Muscle layer of duodenum (tissue), 2 donors: ENCODE results near the gene CPA5.

Source experiments
- H3K27ac ChIP-seq: one replicate; pipeline ENCODE4 v1.7.0; 2013; ENCODE audit warnings: mild to moderate bottlenecking, low read length
- H3K27me3 ChIP-seq: one replicate; pipeline ENCODE4 v1.7.0; 2013; ENCODE audit warnings: low read depth, mild to moderate bottlenecking, control low read depth, low read length
- H3K36me3 ChIP-seq, 2 donors: one replicate each; pipeline ENCODE4 v1.7.0; 2013; ENCODE audit warnings: low read length in 2 of 2, control low read depth in 1 of 2, mild to moderate bottlenecking in 1 of 2; ENCODE audit not compliant: insufficient read depth in 2 of 2, control insufficient read depth in 1 of 2
- H3K4me1 ChIP-seq, 2 donors: one replicate each; pipeline ENCODE4 v1.7.0; 2013; ENCODE audit warnings: low read length in 2 of 2, mild to moderate bottlenecking in 2 of 2, control low read depth in 1 of 2, moderate library complexity in 1 of 2; ENCODE audit not compliant: insufficient read depth in 2 of 2, control insufficient read depth in 1 of 2
- H3K4me3 ChIP-seq, 2 donors: one replicate each; pipeline ENCODE4 v1.7.0; 2013; ENCODE audit warnings: low read length in 2 of 2, low read depth in 1 of 2, mild to moderate bottlenecking in 1 of 2
- H3K9me3 ChIP-seq, 2 donors: one replicate each; pipeline ENCODE4 v1.7.0; 2013; ENCODE audit warnings: low read length in 2 of 2, control low read depth in 1 of 2, mild to moderate bottlenecking in 1 of 2; ENCODE audit not compliant: control insufficient read depth in 1 of 2
- donor health status: healthy.

CPA5 gene

DNA sequence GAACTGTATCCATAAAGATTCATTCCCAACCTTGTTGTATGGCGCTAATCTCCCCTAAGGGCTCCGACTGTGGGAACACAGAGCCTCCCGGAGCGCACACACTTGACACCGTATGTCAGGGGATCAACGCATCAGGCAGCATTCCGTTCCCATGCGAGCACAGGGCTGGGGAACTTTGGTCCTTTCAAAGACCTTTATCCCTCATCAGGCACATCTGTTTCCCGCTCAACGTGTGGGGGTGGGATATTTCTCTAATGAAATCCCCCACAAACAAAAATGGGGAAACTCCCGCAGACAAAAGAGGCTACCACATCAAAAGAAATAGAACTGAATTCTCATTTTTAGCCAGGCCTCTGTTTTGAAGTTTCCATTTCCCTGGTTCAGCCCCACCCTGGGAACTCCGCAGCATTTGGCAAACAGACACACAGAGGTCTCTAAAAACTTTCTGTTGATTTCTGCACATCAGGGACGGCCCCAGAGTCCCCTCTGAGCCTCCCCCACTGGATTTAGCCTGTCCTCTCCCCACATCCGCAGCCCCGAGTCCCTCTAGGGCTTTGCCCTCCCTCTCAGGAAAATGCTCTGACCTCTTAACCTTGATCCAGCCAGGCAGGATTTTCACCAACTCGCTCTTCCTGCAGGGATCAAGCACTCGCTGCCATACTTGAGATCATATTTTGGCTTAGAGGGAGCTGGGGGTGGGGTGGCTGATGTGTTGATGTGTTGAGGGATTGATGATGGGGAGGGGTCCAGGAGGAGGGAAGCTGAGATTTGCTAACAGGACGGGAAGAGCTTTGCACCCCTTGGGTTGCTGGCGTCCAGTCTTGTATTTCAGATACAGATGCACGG, 6.6 kb downstream of the CPA5 start:
- no peaks in the 10 kb centered on the region for H3K36me3 ChIP-seq
- H3K4me1 ChIP-seq: peaks cover 0 to 10% of the 10 kb centered on the region in 2 donors
- no peak overlapping the region for H3K4me3 ChIP-seq
- no peaks in the 10 kb centered on the region for H3K27me3 ChIP-seq
- no peak overlapping the region for H3K27ac ChIP-seq
- no peaks in the 10 kb centered on the region for H3K9me3 ChIP-seq

DNA sequence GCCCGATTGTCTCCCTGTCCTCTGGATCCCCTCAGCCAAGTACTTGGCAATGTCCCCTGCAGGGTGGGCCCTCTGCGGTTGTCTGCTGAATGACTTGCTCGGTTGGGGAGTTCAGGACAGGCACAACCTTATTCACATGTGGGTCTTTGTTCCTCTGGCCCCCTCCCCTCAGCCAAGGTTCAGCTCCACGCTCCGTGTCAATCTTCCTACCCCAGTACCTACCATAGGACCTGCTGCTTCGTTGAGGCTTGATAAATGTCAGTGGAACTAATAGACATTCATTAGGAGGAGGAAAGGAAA, 7.1 kb downstream of the CPA5 start:
- no peaks in the 10 kb centered on the region for H3K9me3 ChIP-seq
- H3K4me3 ChIP-seq: no peak overlapping the region
- H3K4me1 ChIP-seq: peaks cover 0 to 14% of the 10 kb centered on the region in 2 donors
- H3K27me3 ChIP-seq: no peaks in the 10 kb centered on the region
- H3K27ac ChIP-seq: no peak overlapping the region
- no peaks in the 10 kb centered on the region for H3K36me3 ChIP-seq

DNA sequence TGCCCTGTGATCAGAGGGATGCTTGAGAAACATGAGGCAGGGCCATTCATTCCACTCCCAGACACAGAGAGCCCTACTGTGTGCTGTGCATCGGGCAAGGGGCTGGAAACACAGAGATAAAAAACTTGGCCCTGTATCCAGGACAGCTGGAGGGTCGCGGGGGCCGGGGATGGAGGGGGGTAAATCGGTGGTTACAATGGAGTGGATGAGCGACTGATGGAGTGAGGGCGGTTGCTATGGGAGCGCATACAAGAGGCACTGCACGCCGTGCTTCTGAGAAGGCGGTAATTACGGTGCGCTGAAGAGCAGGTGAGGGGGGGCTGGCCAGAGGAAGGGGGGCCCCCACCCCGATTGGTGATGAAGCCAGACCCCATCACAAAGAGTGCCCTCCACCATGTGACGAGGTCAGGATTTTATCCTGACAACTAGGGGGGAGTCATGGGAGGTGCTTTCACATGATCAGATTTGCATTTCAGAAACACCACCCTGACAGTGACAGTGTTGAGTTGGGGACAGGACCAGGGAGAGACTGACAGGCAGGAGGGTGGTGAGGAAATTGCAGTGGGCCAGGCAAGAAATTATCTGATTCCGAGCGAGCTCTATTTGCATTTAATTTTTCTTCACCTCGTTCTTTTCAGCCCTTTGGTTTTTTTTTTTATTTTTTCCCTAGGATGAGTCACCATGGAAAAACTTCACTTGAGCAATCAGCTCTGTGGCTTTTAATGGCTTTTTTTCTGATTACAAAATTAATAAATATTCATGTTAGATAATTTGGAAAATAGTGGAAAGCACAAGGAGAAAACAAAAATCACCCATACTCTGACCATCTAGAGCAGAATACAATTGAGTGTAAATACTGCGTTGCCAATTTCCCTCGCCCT, 7.8 kb downstream of the CPA5 start:
- H3K36me3 ChIP-seq: no peaks in the 10 kb centered on the region
- no peaks in the 10 kb centered on the region for H3K9me3 ChIP-seq
- no peaks in the 10 kb centered on the region for H3K27me3 ChIP-seq
- H3K27ac ChIP-seq: peak overlapping the region; percentile 58
- H3K4me3 ChIP-seq: no peak overlapping the region
- H3K4me1 ChIP-seq: peaks cover 0 to 17% of the 10 kb centered on the region in 2 donors

DNA sequence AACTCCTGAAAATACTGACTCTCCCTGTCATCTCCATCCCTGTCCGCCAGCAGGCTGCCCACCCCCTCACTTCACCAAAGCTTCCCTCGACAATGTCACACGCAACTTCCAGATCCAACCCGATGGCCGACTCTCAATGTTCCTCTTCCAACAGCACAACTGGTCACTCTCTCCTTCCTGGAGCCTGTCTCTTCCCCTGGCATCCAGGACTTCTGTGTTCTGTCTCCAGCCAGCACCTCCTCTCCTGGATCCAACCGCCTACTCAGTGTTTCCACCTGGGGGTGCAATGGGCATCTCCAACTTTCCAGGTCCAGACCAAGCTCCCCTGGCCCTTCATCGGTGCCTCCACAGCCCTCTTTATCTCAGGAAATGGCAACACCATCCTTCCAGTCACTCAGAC, 8.6 kb downstream of the CPA5 start:
- Histone ChIP-seq H3K9me3 (no peaks in the 10 kb centered on the region), H3K4me1 (peaks cover 0 to 17% of the 10 kb centered on the region in 2 donors), H3K4me3 (no peak overlapping the region), H3K27ac (peak overlapping the region; percentile 58), H3K36me3 (no peaks in the 10 kb centered on the region), H3K27me3 (no peaks in the 10 kb centered on the region)

DNA sequence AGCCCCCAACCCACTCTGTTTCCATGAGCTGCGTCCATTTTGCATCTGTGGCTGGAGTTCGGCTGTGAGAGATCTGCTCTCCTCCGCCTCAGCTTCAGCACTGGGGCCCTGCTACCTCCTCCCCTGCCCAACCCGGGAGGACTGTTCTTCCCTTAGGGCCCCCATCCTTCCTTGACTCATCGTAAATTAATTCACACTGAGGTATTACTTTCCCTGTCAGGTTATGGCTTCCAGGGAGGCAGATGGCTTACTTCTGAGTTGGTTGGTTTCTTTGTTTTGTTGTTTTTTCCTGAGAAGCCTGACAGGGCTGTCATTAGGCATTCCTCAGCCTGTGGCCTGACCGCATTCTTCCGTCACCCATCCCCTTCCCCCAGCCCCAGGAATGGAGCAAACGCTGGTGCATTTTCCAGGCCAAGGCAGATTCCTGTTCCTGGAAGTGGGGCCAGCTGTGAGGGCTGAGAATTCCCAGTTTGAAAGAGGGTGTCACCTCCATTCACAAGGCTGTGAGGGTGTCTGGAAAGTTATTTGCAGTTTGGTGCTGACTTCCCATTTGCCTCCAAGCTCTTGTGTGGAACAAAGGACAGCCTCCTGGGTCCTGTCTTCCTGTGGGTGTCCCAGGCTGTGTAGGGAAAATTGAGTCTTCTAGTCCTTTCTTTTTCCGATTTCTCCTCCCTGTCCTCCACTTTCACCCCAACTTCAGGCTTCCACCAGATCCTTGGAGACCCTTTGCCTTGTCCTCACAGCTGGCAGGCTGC, 11.7 kb downstream of the CPA5 start:
- H3K36me3 ChIP-seq: no peaks in the 10 kb centered on the region
- no peaks in the 10 kb centered on the region for H3K27me3 ChIP-seq
- H3K4me1 ChIP-seq: peaks cover 0 to 16% of the 10 kb centered on the region in 2 donors
- peaks cover 0 to 2% of the 10 kb centered on the region in 2 donors for H3K9me3 ChIP-seq
- peak overlapping the region in 1 of 2 donors; percentile 9 for H3K4me3 ChIP-seq
- peak overlapping the region; percentile 56 for H3K27ac ChIP-seq

DNA sequence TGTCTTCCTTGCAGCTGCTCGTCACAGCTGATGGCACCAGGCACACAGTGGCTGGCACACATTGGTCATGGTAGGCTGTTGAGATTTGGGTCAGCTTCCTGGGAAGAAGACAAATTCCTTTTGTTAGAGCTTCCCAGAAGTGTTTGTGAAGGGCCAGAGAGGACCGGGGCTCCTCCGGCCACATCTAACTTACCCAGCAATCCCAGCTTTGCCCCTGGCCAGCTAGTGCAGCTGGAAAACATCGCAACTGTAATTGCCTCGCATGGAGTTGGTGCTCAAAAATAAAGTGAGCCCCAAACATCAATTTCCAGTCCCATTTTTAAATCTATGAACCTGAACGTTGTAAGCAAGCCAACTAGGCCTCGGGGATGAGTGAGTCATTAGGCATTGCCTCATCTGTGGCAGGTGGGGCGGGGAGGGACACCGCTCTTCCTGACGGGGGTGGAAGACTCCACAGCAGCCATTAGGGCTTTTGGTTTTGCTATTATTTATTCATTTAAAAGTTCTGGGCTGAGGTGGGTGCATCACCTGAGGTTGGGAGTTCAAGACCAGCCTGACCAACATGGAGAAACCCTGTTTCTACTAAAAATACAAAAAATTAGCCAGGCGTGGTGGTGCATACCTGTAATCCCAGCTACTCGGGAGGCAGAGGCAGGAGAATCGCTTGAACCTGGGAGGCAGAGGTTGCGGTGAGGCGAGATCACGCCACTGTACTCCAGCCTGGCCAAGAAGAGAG, 12.4 kb downstream of the CPA5 start:
- H3K27ac ChIP-seq: peak overlapping the region; percentile 56
- no peaks in the 10 kb centered on the region for H3K27me3 ChIP-seq
- H3K4me3 ChIP-seq: peak overlapping the region in 1 of 2 donors; percentile 9
- peaks cover 0 to 2% of the 10 kb centered on the region in 2 donors for H3K9me3 ChIP-seq
- no peaks in the 10 kb centered on the region for H3K36me3 ChIP-seq
- H3K4me1 ChIP-seq: peaks cover 0 to 13% of the 10 kb centered on the region in 2 donors

DNA sequence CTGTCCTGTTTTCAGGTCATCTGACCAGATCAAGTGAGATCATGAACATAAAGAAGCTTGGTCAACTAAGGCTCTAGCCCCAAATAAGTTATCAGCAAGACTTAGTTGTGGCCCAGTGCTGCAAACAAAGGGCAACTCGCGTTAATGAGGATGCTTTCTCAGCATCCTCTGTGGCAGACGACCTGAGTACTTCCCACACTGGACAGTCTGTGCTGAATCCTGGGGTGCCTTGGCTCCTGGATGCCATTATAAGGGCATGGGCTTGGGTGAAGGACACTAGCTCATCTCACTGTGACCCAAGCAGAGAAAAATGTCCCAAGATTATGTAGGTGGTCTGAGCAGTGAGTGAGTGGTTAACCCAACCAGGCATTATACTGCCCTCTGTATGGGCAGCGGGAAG, 13.9 kb downstream of the CPA5 start:
- H3K27ac ChIP-seq: no peak overlapping the region
- H3K4me1 ChIP-seq: peaks cover 0 to 6% of the 10 kb centered on the region in 2 donors
- H3K27me3 ChIP-seq: no peaks in the 10 kb centered on the region

DNA sequence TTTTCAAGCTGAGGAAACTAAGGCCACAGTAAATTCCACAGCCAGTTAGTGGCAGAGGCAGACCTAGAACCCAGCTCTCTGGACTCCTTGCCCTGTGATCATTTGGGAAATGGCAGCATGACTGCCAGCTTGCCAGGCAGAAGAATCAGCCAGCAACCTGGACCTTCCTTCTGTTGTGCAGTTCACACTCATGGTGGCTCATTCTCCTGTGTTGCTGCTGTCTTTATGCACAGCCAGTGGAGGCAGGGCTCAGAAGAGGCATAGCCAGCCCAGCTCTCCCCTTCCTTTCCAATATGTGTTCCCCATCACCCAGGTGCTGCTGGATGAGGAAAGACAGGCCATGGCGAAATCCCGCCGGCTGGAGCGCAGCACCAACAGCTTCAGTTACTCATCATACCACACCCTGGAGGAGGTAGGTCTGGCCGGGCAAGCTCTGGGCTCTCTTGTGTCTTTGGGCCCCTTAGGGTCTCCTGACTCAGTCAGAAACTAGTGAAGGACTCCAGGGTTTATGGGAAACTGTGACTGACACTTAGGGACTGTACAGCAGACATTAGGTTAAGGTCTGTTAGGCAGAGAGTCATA, 14.8 kb downstream of the CPA5 start:
- Histone ChIP-seq H3K4me1 (peaks cover 0 to 6% of the 10 kb centered on the region in 2 donors), H3K27ac (no peak overlapping the region), H3K9me3 (peaks cover 0 to 2% of the 10 kb centered on the region in 2 donors), H3K27me3 (no peaks in the 10 kb centered on the region), H3K4me3 (no peak overlapping the region), H3K36me3 (no peaks in the 10 kb centered on the region)

More for the DNA sequence above, 13.9 kb downstream of the CPA5 start:
- H3K4me3 ChIP-seq: no peak overlapping the region
- H3K9me3 ChIP-seq: peaks cover 0 to 2% of the 10 kb centered on the region in 2 donors
- H3K36me3 ChIP-seq: no peaks in the 10 kb centered on the region

DNA sequence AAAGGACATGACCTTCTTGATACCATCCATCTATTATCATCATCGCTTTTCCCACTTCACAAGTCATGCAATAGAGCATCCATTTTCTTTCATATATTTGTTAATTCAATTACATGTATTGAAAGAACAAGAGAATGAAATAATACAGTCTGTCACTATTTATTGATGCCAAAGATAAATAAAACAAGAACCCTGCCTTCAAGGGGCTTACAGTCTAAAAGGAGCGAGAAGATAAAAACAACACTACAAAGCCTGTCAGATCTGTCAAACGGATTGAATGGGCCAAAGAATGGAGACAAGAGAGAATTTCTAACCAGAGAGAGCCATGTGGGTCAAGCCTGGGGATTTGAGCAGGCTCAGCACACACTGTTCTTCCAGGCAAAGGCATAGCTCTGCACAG, 15.9 kb downstream of the CPA5 start:
- peaks cover 0 to 6% of the 10 kb centered on the region in 2 donors for H3K4me1 ChIP-seq
- H3K36me3 ChIP-seq: no peaks in the 10 kb centered on the region
- H3K27me3 ChIP-seq: no peaks in the 10 kb centered on the region
- peaks cover 0 to 2% of the 10 kb centered on the region in 2 donors for H3K9me3 ChIP-seq
- no peak overlapping the region for H3K4me3 ChIP-seq
- H3K27ac ChIP-seq: no peak overlapping the region

DNA sequence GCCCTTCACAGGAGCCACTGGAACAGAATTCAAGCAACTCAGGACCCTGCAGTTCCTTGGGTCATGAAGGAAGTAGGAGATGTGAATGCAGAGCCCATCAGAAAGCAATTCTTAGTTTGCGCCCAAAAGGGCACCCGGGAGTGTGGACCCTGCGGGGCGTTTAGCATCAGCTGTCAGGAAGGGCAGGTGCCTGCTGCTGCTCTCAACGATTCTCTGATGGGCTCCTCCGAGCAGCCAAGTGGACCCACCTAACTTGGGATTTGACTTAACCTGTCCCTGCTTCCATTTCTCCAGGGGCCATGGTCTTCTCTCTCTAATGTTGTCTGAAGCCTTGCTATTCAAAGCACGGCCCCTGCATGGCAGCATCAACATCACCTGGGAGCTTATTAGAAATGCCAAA, 17.1 kb downstream of the CPA5 start:
- H3K36me3 ChIP-seq: no peaks in the 10 kb centered on the region
- peaks cover 0 to 3% of the 10 kb centered on the region in 2 donors for H3K4me1 ChIP-seq
- no peak overlapping the region for H3K4me3 ChIP-seq
- no peaks in the 10 kb centered on the region for H3K27me3 ChIP-seq
- no peak overlapping the region for H3K27ac ChIP-seq
- H3K9me3 ChIP-seq: peaks cover 0 to 2% of the 10 kb centered on the region in 2 donors
